ENCODE data around the gene SSR3.

Gene SSR3

GRCh38 chr3:156535162-156535627 is 19.7 kb downstream of the SSR3 start:
- no peak for TF ChIP-seq TAF1 (IDR thresholded peaks at IDR 0.05; ENCODE audit: borderline replicate concordance, insufficient read depth, low read length)
- no peak for TF ChIP-seq REST (IDR thresholded peaks at IDR 0.05; ENCODE audit: insufficient read depth in 1 of 2, low read depth in 2 of 2, low read length in 2 of 2)
- no peak for TF ChIP-seq FOXP2 (optimal IDR thresholded peaks at IDR 0.05; ENCODE audit: borderline replicate concordance, extremely low read depth, extremely low read length, insufficient read depth)
- TF ChIP-seq SIN3A (IDR thresholded peaks at IDR 0.05; ENCODE audit: borderline replicate concordance, insufficient read depth, low read length): no peak
- TF ChIP-seq POLR2AphosphoS5 (IDR thresholded peaks at IDR 0.05; ENCODE audit: low read depth, low read length): no peak

- TF ChIP-seq TAF1 (IDR thresholded peaks at IDR 0.05; ENCODE audit: borderline replicate concordance, insufficient read depth, low read length): no peak
- TF ChIP-seq POLR2AphosphoS5 (IDR thresholded peaks at IDR 0.05; ENCODE audit: low read depth, low read length): no peak
- TF ChIP-seq SIN3A (IDR thresholded peaks at IDR 0.05; ENCODE audit: borderline replicate concordance, insufficient read depth, low read length): no peak
- TF ChIP-seq FOXP2 (optimal IDR thresholded peaks at IDR 0.05; ENCODE audit: borderline replicate concordance, extremely low read depth, extremely low read length, insufficient read depth): no peak
- TF ChIP-seq REST (IDR thresholded peaks at IDR 0.05; ENCODE audit: insufficient read depth in 1 of 2, low read depth in 2 of 2, low read length in 2 of 2): no peak
These were observed 21.7 kb downstream of the SSR3 start for GRCh38 chr3:156533205-156533604.

DNA sequence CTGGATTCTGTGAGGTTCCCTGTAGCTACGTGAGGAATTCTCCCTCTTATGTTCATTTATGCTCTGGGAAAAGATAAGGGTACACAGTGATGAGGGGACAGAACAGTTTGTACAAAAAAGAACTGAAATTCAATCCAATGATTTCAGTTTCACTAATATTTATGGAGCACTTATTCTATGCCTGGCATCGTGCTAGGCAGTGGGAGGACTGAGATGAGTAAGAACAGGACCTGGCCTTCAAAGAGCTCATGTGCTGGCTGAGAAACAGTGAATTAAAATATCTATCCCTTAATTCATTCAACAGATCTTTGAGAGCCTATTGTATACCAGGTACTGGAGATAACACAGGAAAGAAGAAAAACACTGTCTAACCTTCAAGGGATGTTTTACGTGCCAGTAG is 22.2 kb downstream of the SSR3 start:
- no peak for TF ChIP-seq SIN3A (IDR thresholded peaks at IDR 0.05; ENCODE audit: borderline replicate concordance, insufficient read depth, low read length)
- no peak for TF ChIP-seq FOXP2 (optimal IDR thresholded peaks at IDR 0.05; ENCODE audit: borderline replicate concordance, extremely low read depth, extremely low read length, insufficient read depth)
- no peak for TF ChIP-seq POLR2AphosphoS5 (IDR thresholded peaks at IDR 0.05; ENCODE audit: low read depth, low read length)
- no peak for TF ChIP-seq REST (IDR thresholded peaks at IDR 0.05; ENCODE audit: insufficient read depth in 1 of 2, low read depth in 2 of 2, low read length in 2 of 2)
- no peak for TF ChIP-seq TAF1 (IDR thresholded peaks at IDR 0.05; ENCODE audit: borderline replicate concordance, insufficient read depth, low read length)

GRCh38 chr3:156530980-156531379 is 23.9 kb downstream of the SSR3 start:
- TF ChIP-seq POLR2AphosphoS5 (IDR thresholded peaks at IDR 0.05; ENCODE audit: low read depth, low read length) (no peak), FOXP2 (optimal IDR thresholded peaks at IDR 0.05; ENCODE audit: borderline replicate concordance, extremely low read depth, extremely low read length, insufficient read depth) (no peak), TAF1 (IDR thresholded peaks at IDR 0.05; ENCODE audit: borderline replicate concordance, insufficient read depth, low read length) (no peak), SIN3A (IDR thresholded peaks at IDR 0.05; ENCODE audit: borderline replicate concordance, insufficient read depth, low read length) (no peak), REST (IDR thresholded peaks at IDR 0.05; ENCODE audit: insufficient read depth in 1 of 2, low read depth in 2 of 2, low read length in 2 of 2) (no peak)

GRCh38 chr3:156527060-156527459 is 27.9 kb downstream of the SSR3 start:
- no peak for TF ChIP-seq POLR2AphosphoS5 (IDR thresholded peaks at IDR 0.05; ENCODE audit: low read depth, low read length)
- no peak for TF ChIP-seq SIN3A (IDR thresholded peaks at IDR 0.05; ENCODE audit: borderline replicate concordance, insufficient read depth, low read length)
- TF ChIP-seq REST (IDR thresholded peaks at IDR 0.05; ENCODE audit: insufficient read depth in 1 of 2, low read depth in 2 of 2, low read length in 2 of 2): no peak
- TF ChIP-seq TAF1 (IDR thresholded peaks at IDR 0.05; ENCODE audit: borderline replicate concordance, insufficient read depth, low read length): no peak
- TF ChIP-seq FOXP2 (optimal IDR thresholded peaks at IDR 0.05; ENCODE audit: borderline replicate concordance, extremely low read depth, extremely low read length, insufficient read depth): no peak
